MCF 10A (cell line): Measurements from ENCODE around the gene SCN9A. TPM values are rescaled to one million over a fixed set of nuclear protein-coding genes. Genes with fewer than 3 reads are reported as not detected.

ENCODE experiments used
- BruUV-seq: library from RNA; stranded (reverse); fragments of 400-500 nt; replicated peaks from 2 replicates; lab custom pipeline; 2021; lab: Mats Ljungman, UMichigan
- CTCF ChIA-PET: fragments of 300-600 bp; sonication (Branson Sonifier 250); formaldehyde crosslinking; extraction: SDS; loops from one replicate; lab custom pipeline; 2021; ENCODE audit warnings: antibody characterized with exemption, inconsistent platforms; lab: Yijun Ruan, JAX
- POLR2A ChIA-PET: fragments of 300-600, 350-650 bp; sonication (Branson Sonifier 250); formaldehyde crosslinking; extraction: SDS; loops from one replicate; lab custom pipeline; 2020; ENCODE audit warnings: antibody characterized with exemption, inconsistent platforms; lab: Yijun Ruan, JAX
- DNase-seq: peaks from one replicate; pipeline ENCODE4 v3.0.0-alpha.2; 2018; ENCODE audit not compliant: unreplicated experiment
- H3K27ac Mint-ChIP-seq: one replicate; pipeline ENCODE4 v1.8.0; 2022; ENCODE audit warnings: mild to moderate bottlenecking, low read depth, mixed read lengths; ENCODE audit not compliant: unreplicated experiment
- H3K27me3 Mint-ChIP-seq: one replicate; pipeline ENCODE4 v1.8.0; 2022; ENCODE audit warnings: mixed read lengths; ENCODE audit not compliant: insufficient read depth, unreplicated experiment
- H3K36me3 Mint-ChIP-seq: one replicate; pipeline ENCODE4 v1.8.0; 2022; ENCODE audit warnings: mild to moderate bottlenecking, moderate library complexity, mixed read lengths; ENCODE audit not compliant: insufficient read depth, unreplicated experiment
- H3K4me1 Mint-ChIP-seq: one replicate; pipeline ENCODE4 v1.8.0; 2022; ENCODE audit warnings: mixed read lengths; ENCODE audit not compliant: insufficient read depth, unreplicated experiment
- H3K4me3 Mint-ChIP-seq: one replicate; pipeline ENCODE4 v1.8.0; 2022; ENCODE audit warnings: mild to moderate bottlenecking, moderate library complexity, mixed read lengths; ENCODE audit not compliant: unreplicated experiment
- H3K9me3 Mint-ChIP-seq: one replicate; pipeline ENCODE4 v1.8.0; 2022; ENCODE audit warnings: mixed read lengths; ENCODE audit not compliant: unreplicated experiment
- CTCF ChIP-seq: fragments of 200-600 bp; IDR thresholded peaks from one replicate; pipeline ENCODE4 v1.8.0; 2022; ENCODE audit warnings: antibody characterized with exemption, mild to moderate bottlenecking; ENCODE audit not compliant: unreplicated experiment
- intact Hi-C: fragments of 100-400 bp; cut with micrococcal nuclease; formaldehyde crosslinking; loops from 2 replicates; pipeline ENCODE4 v1.14.1; 2022
- total RNA-seq: library from RNA; stranded (reverse); gene quantifications from 2 replicates; pipeline ENCODE4 v1.2.3, GENCODE V29; 2022

The SCN9A gene
- total RNA-seq, 1 experiment from 2014 or later, result 1.3 TPM

GRCh38 chr2:166278856-166279255, 96.9 kb downstream of the SCN9A start:
- POLR2A ChIA-PET, result no interaction called here
- TF ChIP-seq CTCF, result no peak
- CTCF ChIA-PET, result no interaction called here
- Mint-ChIP-seq H3K4me1 (no peaks in the 10 kb centered on the region), H3K9me3 (no peaks in the 10 kb centered on the region), H3K27ac (no peak overlapping the region), H3K36me3 (no peaks in the 10 kb centered on the region), H3K27me3 (no peaks in the 10 kb centered on the region), H3K4me3 (no peak overlapping the region)
- intact Hi-C loops, result no loop called here
- DNase-seq, result no peak
- BruUV-seq, result no TSS peak

DNA sequence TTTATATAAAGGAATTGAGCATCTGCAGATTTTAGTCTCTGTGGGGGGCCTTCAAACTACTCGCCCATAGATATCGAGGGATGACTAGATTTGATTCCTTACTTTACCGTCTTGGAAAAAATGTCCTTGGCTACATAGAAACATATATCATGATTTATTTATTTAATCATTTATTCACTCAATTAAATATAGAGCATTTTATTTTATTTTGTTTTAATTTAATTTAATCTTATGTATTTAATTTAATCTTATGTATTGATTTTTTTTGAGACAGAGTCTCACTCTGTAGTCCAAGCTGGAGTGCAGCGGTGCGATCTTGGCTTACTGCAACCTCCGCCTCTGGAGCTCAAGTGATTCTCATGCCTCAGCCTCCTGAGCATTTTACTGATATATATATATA, 105.4 kb downstream of the SCN9A start:
- H3K27me3 Mint-ChIP-seq, result peaks cover 11% of the 10 kb centered on the region
- H3K36me3 Mint-ChIP-seq, result no peaks in the 10 kb centered on the region
- H3K4me1 Mint-ChIP-seq, result no peaks in the 10 kb centered on the region
- H3K9me3 Mint-ChIP-seq, result no peaks in the 10 kb centered on the region
- TF ChIP-seq CTCF, result no peak
- POLR2A ChIA-PET, result no interaction called here
- no TSS peak for BruUV-seq
- CTCF ChIA-PET, result no interaction called here
- DNase-seq, result no peak
- intact Hi-C loops, result no loop called here
- no peak overlapping the region for H3K4me3 Mint-ChIP-seq
- no peak overlapping the region for H3K27ac Mint-ChIP-seq

DNA sequence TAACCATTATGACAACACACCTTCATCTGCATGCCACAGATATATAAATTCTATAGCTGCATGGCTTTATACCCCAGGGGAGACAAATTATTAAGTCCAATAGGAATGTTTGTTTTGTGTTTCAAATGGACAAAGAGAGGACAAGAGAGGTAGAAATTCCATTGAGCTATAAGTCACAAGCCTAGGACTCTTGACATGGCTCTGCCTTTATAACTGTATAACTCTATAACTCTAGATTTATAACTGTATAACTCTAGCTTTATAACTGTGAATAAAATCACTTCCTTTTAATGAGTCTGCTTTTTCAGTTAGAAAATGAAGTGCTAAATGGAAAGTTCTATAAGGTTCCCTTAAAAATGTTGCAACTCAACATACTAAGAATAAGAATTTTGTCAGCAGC, 106.4 kb downstream of the SCN9A start:
- Mint-ChIP-seq H3K27ac (no peak overlapping the region), H3K4me1 (no peaks in the 10 kb centered on the region), H3K9me3 (no peaks in the 10 kb centered on the region), H3K27me3 (peaks cover 11% of the 10 kb centered on the region), H3K4me3 (no peak overlapping the region), H3K36me3 (no peaks in the 10 kb centered on the region)
- ChIA-PET CTCF (interaction anchor here (0.6 kb wide), 1 partner anchor 107 kb away, joined by 3 read pairs; no protein-coding TSS in a partner anchor), POLR2A (interaction anchor here (0.6 kb wide), 1 partner anchor 24 kb away, joined by 3 read pairs; no protein-coding TSS in a partner anchor)
- no TSS peak for BruUV-seq
- DNase-seq, result no peak
- no peak for TF ChIP-seq CTCF
- intact Hi-C loops, result no loop called here

GRCh38 chr2:166257859-166258258, 117.9 kb downstream of the SCN9A start:
- Mint-ChIP-seq H3K27ac (no peak overlapping the region), H3K4me3 (no peak overlapping the region), H3K36me3 (no peaks in the 10 kb centered on the region), H3K4me1 (no peaks in the 10 kb centered on the region), H3K27me3 (no peaks in the 10 kb centered on the region), H3K9me3 (no peaks in the 10 kb centered on the region)
- BruUV-seq, result no TSS peak
- no peak for DNase-seq
- ChIA-PET CTCF (interaction anchor here (0.9 kb wide), 1 partner anchor 50 kb away, joined by 4 read pairs; no protein-coding TSS in a partner anchor), POLR2A (no interaction called here)
- TF ChIP-seq CTCF, result no peak
- intact Hi-C loops, result no loop called here
